ENCODE results near the gene SLC12A8. TPM values are rescaled to one million over a fixed set of nuclear protein-coding genes. Genes with fewer than 3 reads are reported as not detected.

Gene SLC12A8
- total RNA-seq, 3 donors from 2014 or later = 8.0 to 19.3 (median 13.6) TPM

DNA sequence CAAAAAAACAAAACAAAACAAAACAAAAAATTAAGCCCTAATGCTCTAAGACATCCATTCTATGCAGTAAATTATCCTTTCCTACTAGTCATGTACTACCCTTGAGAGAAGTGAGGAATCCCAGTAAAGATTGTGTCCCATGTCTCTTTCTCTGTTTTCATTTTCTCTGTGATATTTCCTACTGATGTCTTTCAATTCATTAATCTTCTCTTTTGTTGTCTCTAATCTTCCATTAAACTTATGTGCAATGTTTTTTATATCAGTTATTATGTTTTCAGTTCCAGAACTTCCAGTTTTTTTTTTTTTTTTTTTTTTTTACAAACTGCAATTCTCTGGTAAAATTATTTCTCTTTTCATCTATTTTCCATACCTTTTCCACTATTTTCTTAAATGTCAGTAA, 44.1 kb upstream of the SLC12A8 start:
- Histone ChIP-seq H3K9me3 (peaks cover 4% of the 10 kb centered on the region), H3K4me1 (ENCODE audit: low read depth) (peaks cover 15% of the 10 kb centered on the region), H3K4me3 (no peak overlapping the region), H3K36me3 (ENCODE audit: low read depth) (no peaks in the 10 kb centered on the region)
- TF ChIP-seq, protein P1, sequence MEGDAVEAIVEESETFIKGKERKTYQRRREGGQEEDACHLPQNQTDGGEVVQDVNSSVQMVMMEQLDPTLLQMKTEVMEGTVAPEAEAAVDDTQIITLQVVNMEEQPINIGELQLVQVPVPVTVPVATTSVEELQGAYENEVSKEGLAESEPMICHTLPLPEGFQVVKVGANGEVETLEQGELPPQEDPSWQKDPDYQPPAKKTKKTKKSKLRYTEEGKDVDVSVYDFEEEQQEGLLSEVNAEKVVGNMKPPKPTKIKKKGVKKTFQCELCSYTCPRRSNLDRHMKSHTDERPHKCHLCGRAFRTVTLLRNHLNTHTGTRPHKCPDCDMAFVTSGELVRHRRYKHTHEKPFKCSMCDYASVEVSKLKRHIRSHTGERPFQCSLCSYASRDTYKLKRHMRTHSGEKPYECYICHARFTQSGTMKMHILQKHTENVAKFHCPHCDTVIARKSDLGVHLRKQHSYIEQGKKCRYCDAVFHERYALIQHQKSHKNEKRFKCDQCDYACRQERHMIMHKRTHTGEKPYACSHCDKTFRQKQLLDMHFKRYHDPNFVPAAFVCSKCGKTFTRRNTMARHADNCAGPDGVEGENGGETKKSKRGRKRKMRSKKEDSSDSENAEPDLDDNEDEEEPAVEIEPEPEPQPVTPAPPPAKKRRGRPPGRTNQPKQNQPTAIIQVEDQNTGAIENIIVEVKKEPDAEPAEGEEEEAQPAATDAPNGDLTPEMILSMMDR (IDR thresholded peaks at IDR 0.05) = no peak
- DNase-seq = no peak
- intact Hi-C loops (cut with DNase I, micrococcal nuclease) = no loop called here
- no peak for ATAC-seq

DNA sequence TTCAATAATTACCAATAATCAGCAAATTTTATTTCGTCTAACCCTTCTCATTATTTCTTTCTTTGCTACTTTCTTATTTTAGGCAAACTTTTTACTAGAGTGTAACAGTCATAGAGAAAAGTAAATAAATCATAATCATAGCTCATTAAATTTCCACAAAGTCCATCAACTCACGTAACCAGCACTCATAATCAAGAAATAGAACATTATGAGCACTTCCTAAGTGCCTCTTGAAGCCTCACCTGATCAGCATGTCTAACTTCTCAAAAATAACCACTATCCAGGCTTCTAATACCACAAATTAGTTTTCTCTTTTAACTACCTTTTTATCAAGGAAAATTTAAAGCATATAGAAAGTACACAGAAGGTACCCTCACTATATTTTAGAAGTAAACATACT, 38.4 kb upstream of the SLC12A8 start:
- no peaks in the 10 kb centered on the region for H3K4me1 ChIP-seq (ENCODE audit: low read depth)
- TF ChIP-seq, protein P1 (IDR thresholded peaks at IDR 0.05) = no peak
- no peak overlapping the region for H3K4me3 ChIP-seq
- ATAC-seq = no peak
- H3K9me3 ChIP-seq = no peaks in the 10 kb centered on the region
- no peaks in the 10 kb centered on the region for H3K36me3 ChIP-seq (ENCODE audit: low read depth)
- intact Hi-C loops (cut with DNase I, micrococcal nuclease) = no loop called here
- no peak for DNase-seq

DNA sequence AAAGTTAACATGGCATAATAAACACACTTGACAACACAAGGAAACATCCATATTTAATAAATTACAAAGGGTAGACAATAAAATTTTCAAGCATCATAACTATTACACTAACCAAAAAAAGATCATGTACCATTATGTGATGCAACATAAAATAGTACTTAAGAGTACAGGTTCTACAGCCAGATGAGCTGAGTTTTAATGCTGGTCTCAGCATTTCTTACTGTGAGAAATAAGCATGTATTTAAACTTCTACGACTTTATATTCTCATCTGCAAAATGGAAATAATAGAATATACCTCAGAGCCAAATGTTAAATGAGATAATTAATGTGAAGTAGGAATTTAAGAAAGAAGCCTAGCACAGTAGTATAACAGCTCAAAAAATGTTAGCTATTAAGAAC, 33.7 kb upstream of the SLC12A8 start:
- no peaks in the 10 kb centered on the region for H3K4me1 ChIP-seq (ENCODE audit: low read depth)
- no peak for DNase-seq
- H3K4me3 ChIP-seq = no peak overlapping the region
- no peak for ATAC-seq
- no peaks in the 10 kb centered on the region for H3K9me3 ChIP-seq
- intact Hi-C loops (cut with DNase I, micrococcal nuclease) = no loop called here
- TF ChIP-seq, protein P1 (IDR thresholded peaks at IDR 0.05) = no peak
- H3K36me3 ChIP-seq (ENCODE audit: low read depth) = no peaks in the 10 kb centered on the region

DNA sequence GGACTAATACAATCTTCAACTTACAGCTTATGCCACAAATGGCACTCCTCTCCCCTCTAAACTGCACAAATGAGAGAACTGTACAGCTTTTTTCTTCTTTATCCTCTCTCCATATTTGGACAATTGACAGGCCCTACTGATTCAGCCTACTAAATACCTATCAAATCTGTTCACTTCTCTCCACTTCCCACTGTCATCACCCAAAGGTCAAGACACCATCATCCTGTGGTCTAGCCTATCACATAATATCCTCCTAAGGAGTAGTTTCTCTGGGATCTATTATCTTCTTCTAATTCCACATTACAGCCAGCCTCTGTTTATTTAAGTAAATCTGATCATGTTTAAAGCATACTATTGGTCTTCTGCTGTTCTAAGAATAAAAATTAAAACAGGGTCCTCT, 33.0 kb upstream of the SLC12A8 start:
- TF ChIP-seq, protein P1 (IDR thresholded peaks at IDR 0.05) = no peak
- no peak for ATAC-seq
- DNase-seq = no peak
- intact Hi-C loops (cut with DNase I, micrococcal nuclease) = no loop called here
- H3K9me3 ChIP-seq = no peaks in the 10 kb centered on the region
- H3K4me1 ChIP-seq (ENCODE audit: low read depth) = no peaks in the 10 kb centered on the region
- H3K4me3 ChIP-seq = no peak overlapping the region
- no peaks in the 10 kb centered on the region for H3K36me3 ChIP-seq (ENCODE audit: low read depth)

DNA sequence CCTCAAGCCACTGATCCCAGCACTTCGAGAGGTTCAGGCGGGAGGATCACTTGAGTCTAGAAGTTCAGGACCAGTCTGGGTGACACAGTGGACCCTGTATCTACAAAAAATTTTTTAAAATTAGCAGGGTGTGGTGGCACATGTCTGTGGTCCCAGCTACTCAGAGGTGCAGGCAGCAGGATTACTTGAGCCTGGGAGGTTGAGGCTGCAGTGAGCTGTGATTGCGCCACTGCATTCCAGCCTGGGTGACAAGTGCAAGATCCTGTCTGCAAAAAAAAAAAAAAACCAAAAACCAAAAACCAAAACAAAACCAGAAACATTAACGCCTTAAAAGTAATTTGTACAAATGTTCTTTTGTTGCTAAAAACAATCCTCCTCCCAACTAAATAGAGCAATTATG, 27.9 kb upstream of the SLC12A8 start:
- Histone ChIP-seq H3K36me3 (ENCODE audit: low read depth) (no peaks in the 10 kb centered on the region), H3K4me3 (no peak overlapping the region), H3K9me3 (no peaks in the 10 kb centered on the region), H3K4me1 (ENCODE audit: low read depth) (no peaks in the 10 kb centered on the region)
- intact Hi-C loops (cut with DNase I, micrococcal nuclease) = no loop called here
- TF ChIP-seq, protein P1 (IDR thresholded peaks at IDR 0.05) = no peak
- DNase-seq (no peak), ATAC-seq (no peak)

DNA sequence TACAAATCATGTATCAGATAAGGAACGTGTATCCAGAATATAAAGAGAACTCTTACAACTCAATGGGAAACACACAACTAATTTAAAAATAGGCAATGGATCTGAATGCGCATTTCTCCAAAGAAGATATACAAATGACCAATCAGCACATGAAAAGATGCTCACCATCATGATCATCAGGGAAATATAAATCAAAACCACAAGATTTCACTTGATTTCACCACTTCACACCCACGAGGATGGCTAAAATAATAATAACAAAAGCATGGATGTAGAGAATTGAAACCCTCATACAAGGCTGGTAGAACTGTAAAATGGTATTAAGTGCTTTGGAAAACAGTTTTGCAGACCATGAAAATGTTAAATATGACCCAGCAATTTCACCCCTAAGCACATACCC, 26.7 kb upstream of the SLC12A8 start:
- Histone ChIP-seq H3K4me3 (no peak overlapping the region), H3K36me3 (ENCODE audit: low read depth) (no peaks in the 10 kb centered on the region), H3K4me1 (ENCODE audit: low read depth) (no peaks in the 10 kb centered on the region), H3K9me3 (no peaks in the 10 kb centered on the region)
- no peak for ATAC-seq
- intact Hi-C loops (cut with DNase I, micrococcal nuclease) = no loop called here
- no peak for DNase-seq
- TF ChIP-seq, protein P1 (IDR thresholded peaks at IDR 0.05) = no peak

Data from mucosa of descending colon (tissue), 3 donors.